HepG2 (cell line): ENCODE results near the gene DHX30. TPM values are rescaled to one million over a fixed set of nuclear protein-coding genes. Genes with fewer than 3 reads are reported as not detected.

Experiments
- ATAC-seq: fragments of 200-7000 bp; cut with Tn5 transposase; 3 replicates; pipeline ENCODE4 v1.9.1; 2020; ENCODE audit warnings: mild to moderate bottlenecking, moderate library complexity
- BruUV-seq: library from RNA; stranded (reverse); fragments of 400-500 nt; replicated peaks from 2 replicates; lab custom pipeline; 2021; lab: Mats Ljungman, UMichigan
- CTCF ChIA-PET: fragments of 300-600 bp; formaldehyde crosslinking; extraction: SDS; loops from one replicate; lab custom pipeline; 2021; ENCODE audit warnings: low total read pairs, inconsistent platforms, low intra/inter-chr PET ratio; lab: Yijun Ruan, JAX
- POLR2A ChIA-PET: fragments of 350-600 bp; sonication (Branson Sonifier 250); formaldehyde crosslinking; loops from one replicate; lab custom pipeline; 2020; ENCODE audit warnings: antibody characterized with exemption, inconsistent platforms; lab: Yijun Ruan, JAX
- DNase-seq: peaks from one replicate; pipeline ENCODE4 v3.0.0-alpha.2; 2015; ENCODE audit warnings: low spot score
- FAIRE-seq: peaks from 3 replicates; lab custom pipeline; 2011; peaks lifted over from hg19 to GRCh38; lab: Jason Lieb, UNC
- H2AFZ ChIP-seq: one replicate; pipeline ENCODE4 v1.6.1; 2011; ENCODE audit warnings: low read length, inconsistent platforms
- H3K27ac ChIP-seq: fragments of 300-600 bp; 3 replicates; pipeline ENCODE4 v1.8.0; 2011; ENCODE audit warnings: mixed run types, mild to moderate bottlenecking, mixed read lengths, low read length, inconsistent platforms; ENCODE audit not compliant: insufficient read depth; ENCODE audit errors: extremely low read length
- H3K27me3 ChIP-seq, 2 experiments: fragments of 200-600 bp in 1 of 2; 2 replicates in 1 of 2; 3 replicates in 1 of 2; pipeline versions ENCODE4 v1.6.0 to v1.8.0; 2011; ENCODE audit warnings: low read length in 2 of 2, mild to moderate bottlenecking in 2 of 2, moderate library complexity in 2 of 2, inconsistent platforms in 1 of 2; ENCODE audit not compliant: insufficient read depth in 2 of 2, control insufficient read depth in 1 of 2
- H3K36me3 ChIP-seq, 2 experiments: fragments of 200-600 bp in 1 of 2; replicated peaks in 1 of 2; 2 replicates in 1 of 2; 3 replicates in 1 of 2; pipeline versions ENCODE4 v1.5.1 to v1.8.0; 2011; ENCODE audit warnings: low read length in 2 of 2, inconsistent platforms in 1 of 2; ENCODE audit not compliant: insufficient read depth in 2 of 2, control insufficient read depth in 1 of 2
- H3K4me1 ChIP-seq: 2 replicates; pipeline ENCODE4 v1.5.1; 2012; ENCODE audit warnings: low read length, inconsistent platforms; ENCODE audit not compliant: insufficient read depth
- H3K4me2 ChIP-seq: 2 replicates; pipeline ENCODE4 v1.6.0; 2011; ENCODE audit warnings: low read depth, low read length, inconsistent platforms
- H3K4me3 ChIP-seq, 3 experiments: fragments of 200-600 bp in 1 of 3; sonication (generic), shearing (Covaris generic) in 1 of 3; replicated peaks in 1 of 3; 2 replicates each; pipeline ENCODE4 v1.5.1; 2011 to 2016; ENCODE audit warnings: low read length in 3 of 3, inconsistent platforms in 2 of 3, low read depth in 2 of 3, mild to moderate bottlenecking in 2 of 3, control low read depth in 1 of 3, mixed read lengths in 1 of 3; ENCODE audit not compliant: insufficient read depth in 1 of 3
- H3K79me2 ChIP-seq: one replicate; pipeline ENCODE4 v1.6.1; 2011; ENCODE audit warnings: low read length, inconsistent platforms; ENCODE audit not compliant: insufficient read depth
- H3K9ac ChIP-seq: 2 replicates; pipeline ENCODE4 v1.6.0; 2011; ENCODE audit warnings: mild to moderate bottlenecking, low read depth, low read length, inconsistent platforms; ENCODE audit not compliant: insufficient read depth
- H3K9me3 ChIP-seq: 2 replicates; pipeline ENCODE4 v1.5.1; 2012; ENCODE audit warnings: mild to moderate bottlenecking, low read length
- H4K20me1 ChIP-seq: 2 replicates; pipeline ENCODE4 v1.6.0; 2011; ENCODE audit warnings: inconsistent platforms, mild to moderate bottlenecking, low read length, moderate library complexity; ENCODE audit not compliant: insufficient read depth
- HHEX ChIP-seq: IDR thresholded peaks from 2 replicates; pipeline ENCODE4 v1.6.1; 2016; ENCODE audit warnings: control low read depth
- NR2F1 ChIP-seq, 2 experiments: fragments of 450-650 bp in 1 of 2; formaldehyde crosslinking in 1 of 2; IDR thresholded peaks; 2 replicates each; pipeline versions ENCODE4 v1.5.0 to v1.6.1; 2016 to 2020; ENCODE audit warnings: mild to moderate bottlenecking in 1 of 2, missing compliant biosample characterization in 1 of 2, missing genetic modification reagents in 1 of 2, moderate library complexity in 1 of 2
- PATZ1 ChIP-seq: sonication (generic); formaldehyde crosslinking; IDR thresholded peaks from 2 replicates; pipeline ENCODE4 v1.4.0; 2020; ENCODE audit warnings: missing genetic modification reagents
- RELA ChIP-seq: sonication (generic); formaldehyde crosslinking; IDR thresholded peaks from 2 replicates; pipeline ENCODE4 v1.4.0; 2020; ENCODE audit warnings: missing genetic modification reagents
- SOX5 ChIP-seq: IDR thresholded peaks from 2 replicates; pipeline ENCODE4 v1.6.1; 2016; ENCODE audit warnings: borderline replicate concordance
- WIZ ChIP-seq: sonication (generic); formaldehyde crosslinking; IDR thresholded peaks from 2 replicates; pipeline ENCODE4 v1.5.1; 2020; ENCODE audit warnings: mild to moderate bottlenecking, missing genetic modification reagents
- ZNF354B ChIP-seq: sonication (generic); formaldehyde crosslinking; IDR thresholded peaks from 2 replicates; pipeline ENCODE4 v1.8.0; 2022; ENCODE audit warnings: mild to moderate bottlenecking, missing genetic modification reagents
- ZNF407 ChIP-seq: sonication (generic); formaldehyde crosslinking; IDR thresholded peaks from one replicate; pipeline ENCODE4 v1.5.1; 2020; ENCODE audit warnings: mild to moderate bottlenecking, missing genetic modification reagents; ENCODE audit errors: not compliant biosample characterization
- ZNF557 ChIP-seq: sonication (generic); formaldehyde crosslinking; IDR thresholded peaks from 2 replicates; pipeline ENCODE4 v1.4.0; 2020; ENCODE audit warnings: missing genetic modification reagents
- ZNF776 ChIP-seq: sonication (generic); formaldehyde crosslinking; IDR thresholded peaks from 2 replicates; pipeline ENCODE4 v1.4.0; 2020; ENCODE audit warnings: mild to moderate bottlenecking, missing genetic modification reagents
- WGBS: methylation state at CpG from one replicate; pipeline ENCODE4 v1.1.6; 2017; ENCODE audit warnings: low lambda C conversion rate; 5-methylcytosine and 5-hydroxymethylcytosine counted together
- in situ Hi-C: cut with HindIII; loops from 2 replicates; pipeline ENCODE4 v1.10.0; 2017; ENCODE audit warnings: low pct_unique_long_range_greater_than_20kb; ENCODE audit not compliant: extremely low pct_ligation_motif_present
- intact Hi-C: fragments of 100-400 bp; cut with micrococcal nuclease; formaldehyde crosslinking; loops from one replicate; pipeline ENCODE4 v1.10.0; 2022; ENCODE audit not compliant: unreplicated experiment
- polyA plus RNA-seq, 8 experiments: library from polyadenylated mRNA; depleted of rRNA in 3 of 8; stranded (reverse) in 7 of 8; unstranded in 1 of 8; fragments of >200 nt; fragmentation: Illumina TruSeq in 4 of 8; extraction: Trizol in 4 of 8; gene quantifications; 2 replicates each; pipeline versions ENCODE4 v1.2.1 to v1.2.3, GENCODE V29; 2011 to 2016; ENCODE audit warnings: low read depth in 4 of 8, missing spikeins in 1 of 8, mixed read lengths in 1 of 8; ENCODE audit not compliant: insufficient read depth in 1 of 8
- total RNA-seq, 5 experiments: library from RNA; depleted of rRNA; stranded (reverse); fragments of >200 nt; fragmentation: Illumina TruSeq; extraction: Trizol; gene quantifications; 2 replicates each; pipeline ENCODE4 v1.2.3, GENCODE V29; 2016; ENCODE audit warnings: low read depth in 1 of 5

Gene DHX30
- total and polyA plus RNA-seq, 2 of the 13 experiments (the other 11 are each of a cell fraction or from before 2014, with no cell fraction given): 30.6 to 59.4 TPM

GRCh38 chr3:47870702-47871260 lies 67.8 kb downstream of the DHX30 start:
- no peak for ATAC-seq
- ChIA-PET POLR2A (no interaction called here), CTCF (no interaction called here)
- Histone ChIP-seq H3K4me3 (no peak overlapping the region), H3K27me3 (no peaks in the 10 kb centered on the region), H3K4me1 (no peaks in the 10 kb centered on the region), H3K79me2 (no peaks in the 10 kb centered on the region), H3K27ac (no peak overlapping the region), H3K4me2 (no peak overlapping the region), H3K9ac (no peak overlapping the region), H3K36me3 (peaks cover 25 to 77% of the 10 kb centered on the region in 2 experiments), H3K9me3 (no peaks in the 10 kb centered on the region), H2AFZ (no peak overlapping the region), H4K20me1 (no peaks in the 10 kb centered on the region)
- DNase-seq: no peak
- BruUV-seq: no TSS peak
- in situ Hi-C loops: no loop called here
- no peak for FAIRE-seq
- 98% methylated on average over 12 of the region's 12 CpGs for WGBS
- intact Hi-C loops: no loop called here
- no peak for TF ChIP-seq ZNF557 (CRISPR knock-in tag)
- TF ChIP-seq ZNF354B (CRISPR knock-in tag): no peak
- TF ChIP-seq PATZ1 (CRISPR knock-in tag): no peak
- no peak for TF ChIP-seq ZNF776 (CRISPR knock-in tag)
- TF ChIP-seq RELA (CRISPR knock-in tag): no peak
- no peak for TF ChIP-seq WIZ (CRISPR knock-in tag)
- no peak for TF ChIP-seq ZNF407
- no peak for TF ChIP-seq HHEX
- no peak for TF ChIP-seq SOX5 (CRISPR knock-in tag)
- TF ChIP-seq NR2F1 (CRISPR knock-in tag; IDR thresholded peaks at IDR 0.05): no peak
